ENCODE measurements around the gene ECD.

- TF ChIP-seq GATA2 (IDR thresholded peaks at IDR 0.05; ENCODE audit: low read depth, low read length) (no peak), GATA3 (IDR thresholded peaks at IDR 0.05; ENCODE audit: low read depth, low read length) (no peak)
These were observed 83.6 kb downstream of the ECD start for GRCh38 chr10:73084209-73084608.

Measured in SH-SY5Y (cell line).